ENCODE measurements around the gene MZB1.

MZB1 gene

GRCh38 chr5:139419226-139420192 lies 29.8 kb upstream of the MZB1 start:
- Histone ChIP-seq H3K4me3 (ENCODE audit: insufficient read depth, low read depth, low read length, poor library complexity, severe bottlenecking) (no peak overlapping the region), H3K4me1 (ENCODE audit: control insufficient read depth, insufficient read depth, low read length, poor library complexity, severe bottlenecking) (peaks cover 9% of the 10 kb centered on the region), H3K9me3 (ENCODE audit: control insufficient read depth, low read length) (no peaks in the 10 kb centered on the region), H3K27me3 (replicated peaks; ENCODE audit: control insufficient read depth, insufficient read depth, low read length, poor library complexity, severe bottlenecking) (no peaks in the 10 kb centered on the region), H3K27ac (ENCODE audit: insufficient read depth, low read length, poor library complexity, severe bottlenecking) (no peak overlapping the region), H3K36me3 (ENCODE audit: control insufficient read depth, insufficient read depth, low read length) (peaks cover 10% of the 10 kb centered on the region)
- no peak for DNase-seq

GRCh38 chr5:139418793-139419192 lies 29.1 kb upstream of the MZB1 start:
- H3K4me1 ChIP-seq (ENCODE audit: control insufficient read depth, insufficient read depth, low read length, poor library complexity, severe bottlenecking) = peaks cover 9% of the 10 kb centered on the region
- H3K36me3 ChIP-seq (ENCODE audit: control insufficient read depth, insufficient read depth, low read length) = peaks cover 10% of the 10 kb centered on the region
- no peak overlapping the region for H3K27ac ChIP-seq (ENCODE audit: insufficient read depth, low read length, poor library complexity, severe bottlenecking)
- H3K27me3 ChIP-seq (replicated peaks; ENCODE audit: control insufficient read depth, insufficient read depth, low read length, poor library complexity, severe bottlenecking) = no peaks in the 10 kb centered on the region
- no peak for DNase-seq
- H3K4me3 ChIP-seq (ENCODE audit: insufficient read depth, low read depth, low read length, poor library complexity, severe bottlenecking) = no peak overlapping the region
- H3K9me3 ChIP-seq (ENCODE audit: control insufficient read depth, low read length) = no peaks in the 10 kb centered on the region

- Histone ChIP-seq H3K27ac (ENCODE audit: insufficient read depth, low read length, poor library complexity, severe bottlenecking) (no peak overlapping the region), H3K4me1 (ENCODE audit: control insufficient read depth, insufficient read depth, low read length, poor library complexity, severe bottlenecking) (peaks cover 9% of the 10 kb centered on the region), H3K27me3 (replicated peaks; ENCODE audit: control insufficient read depth, insufficient read depth, low read length, poor library complexity, severe bottlenecking) (no peaks in the 10 kb centered on the region), H3K9me3 (ENCODE audit: control insufficient read depth, low read length) (no peaks in the 10 kb centered on the region), H3K4me3 (ENCODE audit: insufficient read depth, low read depth, low read length, poor library complexity, severe bottlenecking) (no peak overlapping the region), H3K36me3 (ENCODE audit: control insufficient read depth, insufficient read depth, low read length) (peaks cover 10% of the 10 kb centered on the region)
- DNase-seq = no peak
Measured at GRCh38 chr5:139417214-139417613, 27.5 kb upstream of the MZB1 start.

- H3K36me3 ChIP-seq (ENCODE audit: control insufficient read depth, insufficient read depth, low read length) = peaks cover 10% of the 10 kb centered on the region
Measured at GRCh38 chr5:139416651-139417050, 26.9 kb upstream of the MZB1 start.

GRCh38 chr5:139415869-139416268 lies 26.2 kb upstream of the MZB1 start:
- Histone ChIP-seq H3K4me1 (ENCODE audit: control insufficient read depth, insufficient read depth, low read length, poor library complexity, severe bottlenecking) (peaks cover 9% of the 10 kb centered on the region), H3K27ac (ENCODE audit: insufficient read depth, low read length, poor library complexity, severe bottlenecking) (no peak overlapping the region), H3K4me3 (ENCODE audit: insufficient read depth, low read depth, low read length, poor library complexity, severe bottlenecking) (no peak overlapping the region), H3K9me3 (ENCODE audit: control insufficient read depth, low read length) (no peaks in the 10 kb centered on the region), H3K36me3 (ENCODE audit: control insufficient read depth, insufficient read depth, low read length) (peaks cover 10% of the 10 kb centered on the region), H3K27me3 (replicated peaks; ENCODE audit: control insufficient read depth, insufficient read depth, low read length, poor library complexity, severe bottlenecking) (no peaks in the 10 kb centered on the region)
- DNase-seq = no peak

More at GRCh38 chr5:139416651-139417050, 26.9 kb upstream of the MZB1 start:
- DNase-seq = no peak
- no peak overlapping the region for H3K27ac ChIP-seq (ENCODE audit: insufficient read depth, low read length, poor library complexity, severe bottlenecking)
- no peaks in the 10 kb centered on the region for H3K27me3 ChIP-seq (replicated peaks; ENCODE audit: control insufficient read depth, insufficient read depth, low read length, poor library complexity, severe bottlenecking)
- no peaks in the 10 kb centered on the region for H3K9me3 ChIP-seq (ENCODE audit: control insufficient read depth, low read length)
- H3K4me1 ChIP-seq (ENCODE audit: control insufficient read depth, insufficient read depth, low read length, poor library complexity, severe bottlenecking) = peaks cover 9% of the 10 kb centered on the region
- H3K4me3 ChIP-seq (ENCODE audit: insufficient read depth, low read depth, low read length, poor library complexity, severe bottlenecking) = no peak overlapping the region

- no peak overlapping the region for H3K27ac ChIP-seq (ENCODE audit: insufficient read depth, low read length, poor library complexity, severe bottlenecking)
- DNase-seq = no peak
- H3K27me3 ChIP-seq (replicated peaks; ENCODE audit: control insufficient read depth, insufficient read depth, low read length, poor library complexity, severe bottlenecking) = no peaks in the 10 kb centered on the region
- H3K9me3 ChIP-seq (ENCODE audit: control insufficient read depth, low read length) = no peaks in the 10 kb centered on the region
- H3K4me1 ChIP-seq (ENCODE audit: control insufficient read depth, insufficient read depth, low read length, poor library complexity, severe bottlenecking) = peaks cover 9% of the 10 kb centered on the region
- peaks cover 10% of the 10 kb centered on the region for H3K36me3 ChIP-seq (ENCODE audit: control insufficient read depth, insufficient read depth, low read length)
- H3K4me3 ChIP-seq (ENCODE audit: insufficient read depth, low read depth, low read length, poor library complexity, severe bottlenecking) = no peak overlapping the region
Measured at GRCh38 chr5:139415221-139415861, 25.6 kb upstream of the MZB1 start.

- no peak for DNase-seq
- H3K4me1 ChIP-seq (ENCODE audit: control insufficient read depth, insufficient read depth, low read length, poor library complexity, severe bottlenecking) = peaks cover 9% of the 10 kb centered on the region
Measured at GRCh38 chr5:139414581-139415130, 24.9 kb upstream of the MZB1 start.

GRCh38 chr5:139413963-139414362 lies 24.2 kb upstream of the MZB1 start:
- Histone ChIP-seq H3K27me3 (replicated peaks; ENCODE audit: control insufficient read depth, insufficient read depth, low read length, poor library complexity, severe bottlenecking) (no peaks in the 10 kb centered on the region), H3K36me3 (ENCODE audit: control insufficient read depth, insufficient read depth, low read length) (peaks cover 4% of the 10 kb centered on the region), H3K27ac (ENCODE audit: insufficient read depth, low read length, poor library complexity, severe bottlenecking) (no peak overlapping the region), H3K4me3 (ENCODE audit: insufficient read depth, low read depth, low read length, poor library complexity, severe bottlenecking) (no peak overlapping the region), H3K9me3 (ENCODE audit: control insufficient read depth, low read length) (no peaks in the 10 kb centered on the region), H3K4me1 (ENCODE audit: control insufficient read depth, insufficient read depth, low read length, poor library complexity, severe bottlenecking) (peaks cover 9% of the 10 kb centered on the region)
- DNase-seq = no peak

More at GRCh38 chr5:139414581-139415130, 24.9 kb upstream of the MZB1 start:
- H3K4me3 ChIP-seq (ENCODE audit: insufficient read depth, low read depth, low read length, poor library complexity, severe bottlenecking) = no peak overlapping the region
- peak overlapping the region; percentile 11 for H3K27ac ChIP-seq (ENCODE audit: insufficient read depth, low read length, poor library complexity, severe bottlenecking)
- H3K9me3 ChIP-seq (ENCODE audit: control insufficient read depth, low read length) = no peaks in the 10 kb centered on the region
- no peaks in the 10 kb centered on the region for H3K27me3 ChIP-seq (replicated peaks; ENCODE audit: control insufficient read depth, insufficient read depth, low read length, poor library complexity, severe bottlenecking)
- H3K36me3 ChIP-seq (ENCODE audit: control insufficient read depth, insufficient read depth, low read length) = peaks cover 9% of the 10 kb centered on the region

GRCh38 chr5:139413153-139413552 lies 23.4 kb upstream of the MZB1 start:
- Histone ChIP-seq H3K27me3 (replicated peaks; ENCODE audit: control insufficient read depth, insufficient read depth, low read length, poor library complexity, severe bottlenecking) (no peaks in the 10 kb centered on the region), H3K4me1 (ENCODE audit: control insufficient read depth, insufficient read depth, low read length, poor library complexity, severe bottlenecking) (peaks cover 9% of the 10 kb centered on the region), H3K9me3 (ENCODE audit: control insufficient read depth, low read length) (no peaks in the 10 kb centered on the region), H3K27ac (ENCODE audit: insufficient read depth, low read length, poor library complexity, severe bottlenecking) (no peak overlapping the region), H3K36me3 (ENCODE audit: control insufficient read depth, insufficient read depth, low read length) (no peaks in the 10 kb centered on the region), H3K4me3 (ENCODE audit: insufficient read depth, low read depth, low read length, poor library complexity, severe bottlenecking) (no peak overlapping the region)
- DNase-seq = no peak

Measured in effector memory CD4-positive, alpha-beta T cell (primary cell).